Measurements from ENCODE around the gene INO80E.
A peak's percentile ranks its signal among the peaks of the same experiment; 100 is the strongest.

INO80E gene

DNA sequence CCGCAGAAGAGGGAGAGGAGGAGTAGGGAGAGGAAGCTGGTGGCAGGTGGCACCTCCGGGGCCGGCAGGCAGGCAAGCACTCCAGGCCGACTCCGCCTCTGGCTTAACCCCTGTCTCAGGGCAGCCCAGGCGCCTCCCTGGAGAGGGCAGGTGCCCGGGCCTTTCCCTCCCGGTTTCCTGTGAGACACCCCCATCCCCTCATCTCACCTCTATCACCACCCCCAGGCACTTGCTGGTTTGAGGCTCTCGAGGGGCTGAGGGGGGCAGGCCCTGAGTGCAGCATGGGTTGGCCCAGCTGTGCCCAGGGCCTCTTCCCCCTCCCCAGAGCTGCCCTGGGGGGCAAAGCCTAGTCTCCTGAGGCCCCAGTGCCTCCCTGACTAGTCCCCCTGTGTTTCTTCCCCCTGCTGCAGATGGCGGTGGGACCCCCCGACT lies 8.8 kb downstream of the INO80E start:
- H3K4me1 ChIP-seq (ENCODE audit: insufficient read depth, low read length, poor library complexity, severe bottlenecking), result no peaks in the 10 kb centered on the region
- H3K79me2 ChIP-seq (ENCODE audit: insufficient read depth, low read length), result no peaks in the 10 kb centered on the region
- no peaks in the 10 kb centered on the region for H3K9me3 ChIP-seq (ENCODE audit: insufficient read depth, low read depth, low read length)
- no peak overlapping the region for H3K4me3 ChIP-seq (ENCODE audit: low read length, poor library complexity, severe bottlenecking)
- H3K27me3 ChIP-seq (ENCODE audit: insufficient read depth, low read length, poor library complexity, severe bottlenecking), result no peaks in the 10 kb centered on the region
- H4K20me1 ChIP-seq (ENCODE audit: insufficient read depth, low read length, poor library complexity, severe bottlenecking), result peaks cover 2% of the 10 kb centered on the region
- TF ChIP-seq, protein P1, sequence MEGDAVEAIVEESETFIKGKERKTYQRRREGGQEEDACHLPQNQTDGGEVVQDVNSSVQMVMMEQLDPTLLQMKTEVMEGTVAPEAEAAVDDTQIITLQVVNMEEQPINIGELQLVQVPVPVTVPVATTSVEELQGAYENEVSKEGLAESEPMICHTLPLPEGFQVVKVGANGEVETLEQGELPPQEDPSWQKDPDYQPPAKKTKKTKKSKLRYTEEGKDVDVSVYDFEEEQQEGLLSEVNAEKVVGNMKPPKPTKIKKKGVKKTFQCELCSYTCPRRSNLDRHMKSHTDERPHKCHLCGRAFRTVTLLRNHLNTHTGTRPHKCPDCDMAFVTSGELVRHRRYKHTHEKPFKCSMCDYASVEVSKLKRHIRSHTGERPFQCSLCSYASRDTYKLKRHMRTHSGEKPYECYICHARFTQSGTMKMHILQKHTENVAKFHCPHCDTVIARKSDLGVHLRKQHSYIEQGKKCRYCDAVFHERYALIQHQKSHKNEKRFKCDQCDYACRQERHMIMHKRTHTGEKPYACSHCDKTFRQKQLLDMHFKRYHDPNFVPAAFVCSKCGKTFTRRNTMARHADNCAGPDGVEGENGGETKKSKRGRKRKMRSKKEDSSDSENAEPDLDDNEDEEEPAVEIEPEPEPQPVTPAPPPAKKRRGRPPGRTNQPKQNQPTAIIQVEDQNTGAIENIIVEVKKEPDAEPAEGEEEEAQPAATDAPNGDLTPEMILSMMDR (conservative IDR thresholded peaks at IDR 0.05; ENCODE audit: low read length), result no peak
- no peak for TF ChIP-seq EZH2phosphoT487 (IDR thresholded peaks at IDR 0.05; ENCODE audit: borderline replicate concordance)
- H3F3A ChIP-seq (ENCODE audit: low read depth), result no peaks in the 10 kb centered on the region
- no peak overlapping the region for H2AFZ ChIP-seq (ENCODE audit: low read length)
- no peak overlapping the region for H3K4me2 ChIP-seq (ENCODE audit: low read depth, low read length, poor library complexity, severe bottlenecking)
- H3K36me3 ChIP-seq (ENCODE audit: insufficient read depth, low read length), result no peaks in the 10 kb centered on the region
- no peaks in the 10 kb centered on the region for H3K9me2 ChIP-seq (replicated peaks; ENCODE audit: low read depth, low read length)
- no peak overlapping the region for H3K9ac ChIP-seq (ENCODE audit: low read depth, low read length, poor library complexity, severe bottlenecking)

DNA sequence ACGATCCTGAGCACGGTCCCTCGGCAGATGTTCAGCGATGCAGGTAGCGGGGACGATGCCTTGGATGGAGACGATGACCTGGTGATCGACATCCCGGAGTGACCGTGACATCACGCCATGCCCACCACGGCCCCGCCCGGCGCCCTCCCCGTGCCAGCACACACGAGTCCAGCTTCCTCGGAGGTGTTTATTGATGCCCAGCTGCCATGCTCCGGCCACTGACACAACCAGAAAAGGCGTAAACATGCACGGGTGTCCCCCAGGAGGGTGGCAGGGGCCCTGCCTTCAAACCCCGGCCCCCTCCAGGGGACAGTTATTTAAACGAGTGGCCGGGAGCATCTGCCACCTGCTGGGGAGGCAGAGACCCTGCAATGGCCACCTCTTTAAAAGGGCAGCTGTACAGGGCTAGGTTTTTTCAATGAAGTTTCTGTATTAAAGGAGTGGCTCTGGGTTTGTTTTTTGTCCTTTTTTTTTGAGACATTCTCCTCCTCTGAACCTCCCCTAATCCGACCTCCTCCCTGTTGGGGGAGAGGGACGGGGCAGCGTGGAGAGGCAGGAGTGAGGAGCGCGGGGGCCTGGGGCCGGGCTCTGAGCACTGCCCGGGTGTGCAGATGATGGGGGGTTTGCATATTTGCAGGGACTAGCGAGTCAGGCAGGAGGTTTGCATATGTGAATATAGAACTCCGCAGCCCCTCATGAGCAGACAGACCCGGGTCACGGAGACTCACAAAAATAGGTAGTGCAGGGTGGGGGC lies 9.5 kb downstream of the INO80E start:
- Histone ChIP-seq H3K27me3 (ENCODE audit: insufficient read depth, low read length, poor library complexity, severe bottlenecking) (no peaks in the 10 kb centered on the region), H3K4me3 (ENCODE audit: low read length, poor library complexity, severe bottlenecking) (no peak overlapping the region), H3K9me3 (ENCODE audit: insufficient read depth, low read depth, low read length) (no peaks in the 10 kb centered on the region), H3K9me2 (replicated peaks; ENCODE audit: low read depth, low read length) (no peaks in the 10 kb centered on the region), H3K9ac (ENCODE audit: low read depth, low read length, poor library complexity, severe bottlenecking) (no peak overlapping the region), H3K36me3 (ENCODE audit: insufficient read depth, low read length) (no peaks in the 10 kb centered on the region), H2AFZ (ENCODE audit: low read length) (no peak overlapping the region), H3K4me1 (ENCODE audit: insufficient read depth, low read length, poor library complexity, severe bottlenecking) (no peaks in the 10 kb centered on the region), H4K20me1 (ENCODE audit: insufficient read depth, low read length, poor library complexity, severe bottlenecking) (peaks cover 2% of the 10 kb centered on the region), H3F3A (ENCODE audit: low read depth) (no peaks in the 10 kb centered on the region), H3K79me2 (ENCODE audit: insufficient read depth, low read length) (no peaks in the 10 kb centered on the region), H3K4me2 (ENCODE audit: low read depth, low read length, poor library complexity, severe bottlenecking) (no peak overlapping the region)
- TF ChIP-seq, protein P1 (conservative IDR thresholded peaks at IDR 0.05; ENCODE audit: low read length), result peak; percentile 86
- no peak for TF ChIP-seq EZH2phosphoT487 (IDR thresholded peaks at IDR 0.05; ENCODE audit: borderline replicate concordance)

DNA sequence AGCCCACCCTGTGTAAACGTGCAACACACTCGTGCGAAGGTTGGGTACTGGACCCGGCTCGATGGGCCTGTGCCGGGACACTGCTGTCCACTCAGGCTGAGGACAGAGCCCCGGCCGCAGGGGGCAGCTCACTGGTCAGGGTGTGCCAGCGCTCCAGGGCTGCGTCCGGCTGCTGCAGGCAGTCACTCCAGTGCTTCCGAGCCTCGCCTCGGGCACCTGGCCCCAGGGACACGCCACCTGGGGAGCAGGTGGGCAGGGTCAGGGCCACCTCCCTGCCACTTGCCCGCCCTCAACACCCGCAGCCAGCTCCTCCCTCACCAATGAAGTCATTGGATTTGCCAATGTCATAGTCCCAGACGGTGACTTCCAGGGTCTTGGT lies 10.0 kb downstream of the INO80E start:
- no peak overlapping the region for H2AFZ ChIP-seq (ENCODE audit: low read length)
- H3K4me3 ChIP-seq (ENCODE audit: low read length, poor library complexity, severe bottlenecking), result no peak overlapping the region
- H3K79me2 ChIP-seq (ENCODE audit: insufficient read depth, low read length), result no peaks in the 10 kb centered on the region
- H3K4me2 ChIP-seq (ENCODE audit: low read depth, low read length, poor library complexity, severe bottlenecking), result no peak overlapping the region
- H3K4me1 ChIP-seq (ENCODE audit: insufficient read depth, low read length, poor library complexity, severe bottlenecking), result no peaks in the 10 kb centered on the region
- H3K36me3 ChIP-seq (ENCODE audit: insufficient read depth, low read length), result no peaks in the 10 kb centered on the region
- TF ChIP-seq, protein P1 (conservative IDR thresholded peaks at IDR 0.05; ENCODE audit: low read length), result no peak
- no peak for TF ChIP-seq EZH2phosphoT487 (IDR thresholded peaks at IDR 0.05; ENCODE audit: borderline replicate concordance)
- H3K9me3 ChIP-seq (ENCODE audit: insufficient read depth, low read depth, low read length), result no peaks in the 10 kb centered on the region
- H4K20me1 ChIP-seq (ENCODE audit: insufficient read depth, low read length, poor library complexity, severe bottlenecking), result peaks cover 2% of the 10 kb centered on the region
- no peaks in the 10 kb centered on the region for H3K9me2 ChIP-seq (replicated peaks; ENCODE audit: low read depth, low read length)
- H3K27me3 ChIP-seq (ENCODE audit: insufficient read depth, low read length, poor library complexity, severe bottlenecking), result no peaks in the 10 kb centered on the region
- no peaks in the 10 kb centered on the region for H3F3A ChIP-seq (ENCODE audit: low read depth)
- no peak overlapping the region for H3K9ac ChIP-seq (ENCODE audit: low read depth, low read length, poor library complexity, severe bottlenecking)

All from Loucy (cell line).